ENCODE measurements around the gene MATN4. TPM values are rescaled to one million over a fixed set of nuclear protein-coding genes. Genes with fewer than 3 reads are reported as not detected.

Gene MATN4
- total and polyA plus RNA-seq, 2 of the 13 experiments (the other 11 are each of a cell fraction or from before 2014, with no cell fraction given), result not detected

- TF ChIP-seq ELK4 (CRISPR knock-in tag; IDR thresholded peaks at IDR 0.05; ENCODE audit: borderline replicate concordance) (no peak), ZBTB2 (CRISPR knock-in tag; IDR thresholded peaks at IDR 0.05; ENCODE audit: low read depth) (no peak), ZNF678 (CRISPR knock-in tag; IDR thresholded peaks at IDR 0.05) (0 out of 2 replicates have a peak, but pooled peaks have one; percentile 80), ATF2 (CRISPR knock-in tag; IDR thresholded peaks at IDR 0.05) (peak; percentile 21; the same call in 1 of the 2 replicates), SALL1 (CRISPR knock-in tag; IDR thresholded peaks at IDR 0.05) (peak; percentile 76), ZBTB46 (CRISPR knock-in tag; IDR thresholded peaks at IDR 0.05; ENCODE audit: borderline replicate concordance) (0 out of 2 replicates have a peak, but pooled peaks have one; percentile 3), ZNF567 (CRISPR knock-in tag; IDR thresholded peaks at IDR 0.05; ENCODE audit: borderline replicate concordance) (0 out of 2 replicates have a peak, but pooled peaks have one; percentile 65), AHDC1 (CRISPR knock-in tag; IDR thresholded peaks at IDR 0.05; ENCODE audit: borderline replicate concordance) (peak; percentile 83), TBX3 (IDR thresholded peaks at IDR 0.05; ENCODE audit: borderline replicate concordance) (no peak), NFATC3 (CRISPR knock-in tag; IDR thresholded peaks at IDR 0.05) (no peak), KMT2B (CRISPR knock-in tag; IDR thresholded peaks at IDR 0.05) (no peak), TFDP2 (CRISPR knock-in tag; IDR thresholded peaks at IDR 0.05) (no peak)
Measured at GRCh38 chr20:45344168-45344860, 36.2 kb upstream of the MATN4 start (continued).
